Measurements from ENCODE around the gene BRWD1. TPM values are rescaled to one million over a fixed set of nuclear protein-coding genes. Genes with fewer than 3 reads are reported as not detected.
"Not testable (repeated sequence)": the region's sequence is repeated elsewhere in the genome, so short reads cannot be mapped to it uniquely, and the experiment has no call there.

The BRWD1 gene
- polyA plus RNA-seq, 2 of the 4 experiments (the other 2 are of a cell fraction), result 6.9 to 22.2 TPM

DNA sequence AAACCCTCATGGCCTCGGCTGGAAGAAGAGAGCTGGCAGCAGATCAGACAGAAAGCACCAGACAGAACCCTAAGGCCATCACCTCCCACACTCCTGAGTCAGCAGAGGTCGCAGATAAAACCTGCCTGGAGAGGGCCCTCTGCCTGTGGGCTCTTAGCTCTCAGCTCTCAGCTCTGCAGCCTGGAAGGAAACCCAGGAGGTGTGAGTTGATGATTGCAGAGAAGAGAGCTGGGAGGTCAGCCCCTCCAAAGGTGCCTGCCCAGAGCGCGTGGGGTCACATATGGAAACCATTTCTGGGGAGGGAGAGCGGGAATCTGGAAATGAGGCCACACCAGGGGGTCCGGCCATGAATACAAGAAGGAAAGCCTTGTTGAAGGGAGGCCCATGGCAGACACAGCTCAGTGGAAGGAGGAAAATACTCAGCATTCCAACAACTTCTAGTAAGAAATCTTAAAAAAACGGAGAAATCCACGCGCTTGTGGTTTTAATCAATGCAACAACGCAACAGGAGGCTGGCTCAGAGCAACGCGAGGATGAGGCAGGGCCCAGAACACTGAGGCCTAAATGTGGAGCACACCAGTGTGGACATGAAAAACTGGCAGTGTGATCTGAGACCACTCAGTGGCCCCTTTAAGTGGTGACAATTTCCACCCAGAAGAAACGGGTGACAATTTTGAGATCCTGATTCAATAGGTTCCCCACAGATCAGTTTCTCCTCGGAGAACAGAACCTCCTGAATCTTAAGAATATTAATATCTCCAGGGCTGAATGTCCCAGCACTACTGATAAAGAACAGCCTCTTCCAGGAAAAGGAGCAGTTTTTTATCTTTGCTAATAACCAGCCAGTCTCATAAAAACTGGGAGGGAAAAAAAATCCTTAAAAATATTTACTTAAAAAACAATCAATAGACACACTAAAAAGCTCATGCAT, 175.9 kb downstream of the BRWD1 start:
- peaks cover 17% of the 10 kb centered on the region for H3K4me1 ChIP-seq
- no peak overlapping the region for H3K4me3 ChIP-seq
- no peak for FAIRE-seq
- POLR2A ChIA-PET, result interaction anchor here (0.6 to 1.7 kb wide), 4 partner anchors 328 to 697 kb away, joined by 3 to 5 read pairs (median 4); partner anchors contain the start of gene ETS2
- ATAC-seq, result peak; percentile 70 to 78; a peak in 4 of 6 replicates
- H3K4me2 ChIP-seq, result peak overlapping the region; percentile 40
- DNase-seq (ENCODE audit: low read depth in 1 of 2, low spot score in 1 of 2), result peak; percentile 28 to 56
- peak overlapping the region; percentile 45 to 83 for H3K27ac ChIP-seq
- no peaks in the 10 kb centered on the region for H3K9me3 ChIP-seq
- CTCF ChIA-PET, result interaction anchor here (0.6 to 3.3 kb wide), 40 partner anchors 9 to 753 kb away, joined by 3 to 27 read pairs (median 4); no protein-coding TSS in a partner anchor
- TF ChIP-seq RAD21 (conservative IDR thresholded peaks at IDR 0.05 in 1 of 2, IDR thresholded peaks at IDR 0.05 in 1 of 2), result peak in 1 of 2 experiments; percentile 12; a peak in 1 of 5 replicates
- no peak for TF ChIP-seq BCL3 (IDR thresholded peaks at IDR 0.05)
- TF ChIP-seq MAFK (IDR thresholded peaks at IDR 0.05; ENCODE audit: partially characterized antibody), result peak; percentile 34
- TF ChIP-seq TFCP2L1 (CRISPR knock-in tag; IDR thresholded peaks at IDR 0.05), result no peak
- TF ChIP-seq NFE2L2 (conservative IDR thresholded peaks at IDR 0.05; ENCODE audit: low read length), result no peak
- TF ChIP-seq ZSCAN20 (CRISPR knock-in tag; IDR thresholded peaks at IDR 0.05), result no peak
- WGBS (ENCODE audit: missing lambda C conversion rate), result 76% methylated on average over 14 of the region's 14 CpGs

GRCh38 chr21:39136711-39137110, 176.7 kb downstream of the BRWD1 start:
- ChIA-PET POLR2A (no interaction called here), CTCF (interaction anchor here (1.1 to 3.3 kb wide), 17 partner anchors 11 to 632 kb away, joined by 3 to 27 read pairs (median 6); no protein-coding TSS in a partner anchor)
- Histone ChIP-seq H3K4me1 (peaks cover 17% of the 10 kb centered on the region), H3K4me3 (no peak overlapping the region), H3K4me2 (peak overlapping the region; percentile 40; the same call in 2 of the 3 replicates), H3K9me3 (no peaks in the 10 kb centered on the region), H3K27ac (peak overlapping the region; percentile 45 to 83)
- ATAC-seq (no peak), DNase-seq (ENCODE audit: low read depth in 1 of 2, low spot score in 1 of 2) (no peak), FAIRE-seq (no peak)
- TF ChIP-seq ESRRA (IDR thresholded peaks at IDR 0.05; ENCODE audit: borderline replicate concordance, low read length) (no peak), EHF (CRISPR knock-in tag; IDR thresholded peaks at IDR 0.05) (no peak), HMGXB4 (CRISPR knock-in tag; IDR thresholded peaks at IDR 0.05; ENCODE audit: borderline replicate concordance) (no peak), CHD2 (IDR thresholded peaks at IDR 0.05; ENCODE audit: low read length, partially characterized antibody) (no peak), NR3C1 (IDR thresholded peaks at IDR 0.05) (no peak), BHLHE40 (IDR thresholded peaks at IDR 0.05; ENCODE audit: low read depth, low read length) (no peak)
- 89% methylated on average over 3 of the region's 5 CpGs for WGBS (ENCODE audit: missing lambda C conversion rate)

GRCh38 chr21:39136138-39136537, 177.3 kb downstream of the BRWD1 start:
- H3K4me2 ChIP-seq, FAIRE-seq, H3K4me3 ChIP-seq, POLR2A ChIA-PET, H3K9me3 ChIP-seq: not testable (repeated sequence)
- 63% methylated on average over 4 of the region's 8 CpGs for WGBS (ENCODE audit: missing lambda C conversion rate)
- peaks cover 17% of the 10 kb centered on the region for H3K4me1 ChIP-seq
- CTCF ChIA-PET, result interaction anchor here (1.5 to 3.3 kb wide), 7 partner anchors 10 to 631 kb away, joined by 4 to 27 read pairs (median 10); no protein-coding TSS in a partner anchor
- H3K27ac ChIP-seq, result peak overlapping the region in 1 of 2 experiments; percentile 83; a peak in 2 of 6 replicates
- TF ChIP-seq RAD21 (conservative IDR thresholded peaks at IDR 0.05 in 1 of 2, IDR thresholded peaks at IDR 0.05 in 1 of 2) (peak; percentile 14 to 50; a peak in 3 of 5 replicates), SMC3 (IDR thresholded peaks at IDR 0.05) (0 out of 3 replicates have a peak, but pooled peaks have one; percentile 13), CTCF (IDR thresholded peaks at IDR 0.05) (peak; percentile 13; the same call in 1 of the 3 replicates)
- DNase-seq (ENCODE audit: low read depth in 1 of 2, low spot score in 1 of 2), result peak in 1 of 2 experiments; percentile 22
- peak in 1 of 2 experiments; percentile 66; a peak in 2 of 6 replicates for ATAC-seq

Measured in A549 (cell line).